ENCODE results near the gene LRP5.

Gene LRP5

GRCh38 chr11:68469122-68469521 is 156.7 kb downstream of the LRP5 start:
- Histone ChIP-seq H3K36me3 (ENCODE audit: insufficient read depth) (no peaks in the 10 kb centered on the region), H3K9ac (no peak overlapping the region), H4K20me1 (ENCODE audit: insufficient read depth) (peaks cover 65% of the 10 kb centered on the region), H3K79me2 (ENCODE audit: insufficient read depth, low read depth) (peaks cover 100% of the 10 kb centered on the region), H3K4me2 (no peak overlapping the region), H3K27me3 (ENCODE audit: insufficient read depth, low read depth) (no peaks in the 10 kb centered on the region), H3K4me3 (IDR thresholded peaks at IDR 0.05; ENCODE audit: insufficient read depth, low read depth, low read length) (no peak overlapping the region), H3K27ac (no peak overlapping the region), H3K4me1 (ENCODE audit: low read depth, poor library complexity, severe bottlenecking) (peaks cover 22% of the 10 kb centered on the region), H2AFZ (ENCODE audit: low read depth) (no peak overlapping the region)
- TF ChIP-seq, protein P1, sequence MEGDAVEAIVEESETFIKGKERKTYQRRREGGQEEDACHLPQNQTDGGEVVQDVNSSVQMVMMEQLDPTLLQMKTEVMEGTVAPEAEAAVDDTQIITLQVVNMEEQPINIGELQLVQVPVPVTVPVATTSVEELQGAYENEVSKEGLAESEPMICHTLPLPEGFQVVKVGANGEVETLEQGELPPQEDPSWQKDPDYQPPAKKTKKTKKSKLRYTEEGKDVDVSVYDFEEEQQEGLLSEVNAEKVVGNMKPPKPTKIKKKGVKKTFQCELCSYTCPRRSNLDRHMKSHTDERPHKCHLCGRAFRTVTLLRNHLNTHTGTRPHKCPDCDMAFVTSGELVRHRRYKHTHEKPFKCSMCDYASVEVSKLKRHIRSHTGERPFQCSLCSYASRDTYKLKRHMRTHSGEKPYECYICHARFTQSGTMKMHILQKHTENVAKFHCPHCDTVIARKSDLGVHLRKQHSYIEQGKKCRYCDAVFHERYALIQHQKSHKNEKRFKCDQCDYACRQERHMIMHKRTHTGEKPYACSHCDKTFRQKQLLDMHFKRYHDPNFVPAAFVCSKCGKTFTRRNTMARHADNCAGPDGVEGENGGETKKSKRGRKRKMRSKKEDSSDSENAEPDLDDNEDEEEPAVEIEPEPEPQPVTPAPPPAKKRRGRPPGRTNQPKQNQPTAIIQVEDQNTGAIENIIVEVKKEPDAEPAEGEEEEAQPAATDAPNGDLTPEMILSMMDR (conservative IDR thresholded peaks at IDR 0.05; ENCODE audit: low read depth, low read length) = no peak

GRCh38 chr11:68469642-68470041 is 157.3 kb downstream of the LRP5 start:
- Histone ChIP-seq H3K79me2 (ENCODE audit: insufficient read depth, low read depth) (peaks cover 100% of the 10 kb centered on the region), H3K27ac (no peak overlapping the region), H3K4me1 (ENCODE audit: low read depth, poor library complexity, severe bottlenecking) (peaks cover 22% of the 10 kb centered on the region), H4K20me1 (ENCODE audit: insufficient read depth) (peaks cover 69% of the 10 kb centered on the region), H3K27me3 (ENCODE audit: insufficient read depth, low read depth) (no peaks in the 10 kb centered on the region), H3K9ac (no peak overlapping the region), H2AFZ (ENCODE audit: low read depth) (no peak overlapping the region), H3K4me2 (no peak overlapping the region), H3K4me3 (IDR thresholded peaks at IDR 0.05; ENCODE audit: insufficient read depth, low read depth, low read length) (no peak overlapping the region), H3K36me3 (ENCODE audit: insufficient read depth) (no peaks in the 10 kb centered on the region)
- TF ChIP-seq, protein P1 (conservative IDR thresholded peaks at IDR 0.05; ENCODE audit: low read depth, low read length) = no peak

- peaks cover 22% of the 10 kb centered on the region for H3K4me1 ChIP-seq (ENCODE audit: low read depth, poor library complexity, severe bottlenecking)
- H3K27ac ChIP-seq = no peak overlapping the region
- TF ChIP-seq, protein P1 (conservative IDR thresholded peaks at IDR 0.05; ENCODE audit: low read depth, low read length) = no peak
- no peak overlapping the region for H2AFZ ChIP-seq (ENCODE audit: low read depth)
- H3K27me3 ChIP-seq (ENCODE audit: insufficient read depth, low read depth) = no peaks in the 10 kb centered on the region
- H3K4me3 ChIP-seq (IDR thresholded peaks at IDR 0.05; ENCODE audit: insufficient read depth, low read depth, low read length) = no peak overlapping the region
- no peaks in the 10 kb centered on the region for H3K36me3 ChIP-seq (ENCODE audit: insufficient read depth)
- no peak overlapping the region for H3K4me2 ChIP-seq
- H4K20me1 ChIP-seq (ENCODE audit: insufficient read depth) = peaks cover 65% of the 10 kb centered on the region
- peaks cover 99% of the 10 kb centered on the region for H3K79me2 ChIP-seq (ENCODE audit: insufficient read depth, low read depth)
- no peak overlapping the region for H3K9ac ChIP-seq
Measured at GRCh38 chr11:68470304-68470811, 158.0 kb downstream of the LRP5 start.

DNA sequence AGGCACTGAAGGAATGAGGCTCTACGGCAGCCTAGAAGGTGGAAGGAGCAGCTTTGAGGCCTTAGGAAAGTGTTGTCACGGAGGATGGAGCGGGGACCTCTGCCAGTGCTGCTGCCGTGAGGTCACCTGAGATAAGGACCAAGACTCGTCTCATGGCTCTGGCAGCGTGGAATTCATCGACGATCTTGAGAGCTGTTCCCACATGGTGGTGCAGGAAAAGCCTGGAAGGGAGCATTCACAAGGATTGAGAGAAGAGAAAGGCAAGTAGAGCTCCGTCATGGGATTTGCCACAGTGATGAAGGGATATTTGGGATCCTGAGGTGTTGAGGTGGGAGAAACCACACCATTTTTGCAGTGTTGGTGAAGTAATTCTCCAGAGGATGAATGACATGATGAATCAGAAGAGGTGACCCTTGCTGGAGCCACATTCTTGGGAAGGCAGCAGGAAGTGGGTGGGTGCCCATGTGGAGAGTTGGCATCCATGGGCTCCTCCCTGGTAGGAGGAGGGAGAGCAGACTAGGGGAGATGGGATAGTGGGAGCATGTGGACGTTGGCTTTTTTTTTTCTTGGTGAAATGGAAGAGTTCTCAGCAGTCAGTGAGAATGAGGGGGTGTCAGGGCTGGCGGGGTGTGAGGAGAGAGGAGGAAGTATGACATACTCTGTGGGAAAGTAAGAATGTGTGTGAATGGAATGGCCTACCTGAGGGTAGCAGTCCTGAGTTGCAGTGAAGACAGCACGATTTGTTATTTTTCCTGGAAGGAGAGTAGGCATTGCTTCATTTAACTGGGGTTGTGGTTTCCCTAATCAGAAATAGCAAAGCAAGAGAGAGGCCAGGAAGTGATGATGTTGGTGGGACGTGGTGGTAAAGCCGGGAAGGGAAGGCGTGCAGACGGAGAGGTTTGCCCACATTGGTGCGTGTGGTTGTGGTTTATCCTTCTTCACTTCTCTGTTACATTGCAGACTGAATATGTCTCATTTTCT is 159.3 kb downstream of the LRP5 start:
- H3K36me3 ChIP-seq (ENCODE audit: insufficient read depth) = no peaks in the 10 kb centered on the region
- peaks cover 62% of the 10 kb centered on the region for H4K20me1 ChIP-seq (ENCODE audit: insufficient read depth)
- peaks cover 89% of the 10 kb centered on the region for H3K79me2 ChIP-seq (ENCODE audit: insufficient read depth, low read depth)
- H2AFZ ChIP-seq (ENCODE audit: low read depth) = no peak overlapping the region
- peaks cover 22% of the 10 kb centered on the region for H3K4me1 ChIP-seq (ENCODE audit: low read depth, poor library complexity, severe bottlenecking)
- H3K4me3 ChIP-seq (IDR thresholded peaks at IDR 0.05; ENCODE audit: insufficient read depth, low read depth, low read length) = no peak overlapping the region
- no peak overlapping the region for H3K4me2 ChIP-seq
- no peak overlapping the region for H3K27ac ChIP-seq
- TF ChIP-seq, protein P1 (conservative IDR thresholded peaks at IDR 0.05; ENCODE audit: low read depth, low read length) = no peak
- H3K27me3 ChIP-seq (ENCODE audit: insufficient read depth, low read depth) = no peaks in the 10 kb centered on the region
- no peak overlapping the region for H3K9ac ChIP-seq

All from KMS-11 (cell line).